ENCODE data around the gene PTGES2. TPM values are rescaled to one million over a fixed set of nuclear protein-coding genes. Genes with fewer than 3 reads are reported as not detected.

PTGES2 gene
- total and polyA plus RNA-seq, 4 donors, result 22.8 to 41.1 (median 31.5) TPM

- H3K9me3 ChIP-seq (ENCODE audit: control insufficient read depth in 4 of 4, low read length in 3 of 4), result no peaks in the 10 kb centered on the region
- H3K4me3 ChIP-seq (ENCODE audit: low read depth in 1 of 3, low read length in 3 of 3), result no peak overlapping the region
- H3K36me3 ChIP-seq (ENCODE audit: control insufficient read depth in 4 of 4, insufficient read depth in 3 of 4, low read depth in 1 of 4, low read length in 3 of 4), result peaks cover 3 to 22% (median 4%) of the 10 kb centered on the region in 4 donors
- H3K27ac ChIP-seq (ENCODE audit: low read depth in 1 of 2, low read length in 2 of 2), result no peak overlapping the region
- TF ChIP-seq TAF1 (conservative IDR thresholded peaks at IDR 0.05) (no peak), CTCF (IDR thresholded peaks at IDR 0.05; ENCODE audit: low read depth, low read length, missing input control) (no peak), ATF3 (IDR thresholded peaks at IDR 0.05) (no peak), RAD21 (IDR thresholded peaks at IDR 0.05) (no peak), REST (IDR thresholded peaks at IDR 0.05) (no peak), ZBTB33 (IDR thresholded peaks at IDR 0.05) (no peak), MAX (IDR thresholded peaks at IDR 0.05) (no peak), GABPA (IDR thresholded peaks at IDR 0.05 in 1 of 2, conservative IDR thresholded peaks at IDR 0.05 in 1 of 2) (no peak), FOXA2 (IDR thresholded peaks at IDR 0.05) (no peak), HNF4G (IDR thresholded peaks at IDR 0.05) (no peak), YY1 (IDR thresholded peaks at IDR 0.05) (no peak), JUND (IDR thresholded peaks at IDR 0.05) (no peak), HNF4A (conservative IDR thresholded peaks at IDR 0.05) (no peak), RXRA (IDR thresholded peaks at IDR 0.05) (no peak), NR2F2 (IDR thresholded peaks at IDR 0.05) (no peak), SP1 (IDR thresholded peaks at IDR 0.05) (no peak), FOXA1 (IDR thresholded peaks at IDR 0.05) (no peak), EGR1 (IDR thresholded peaks at IDR 0.05; ENCODE audit: low read depth in 2 of 2) (no peak)
- no peak for DNase-seq (ENCODE audit: low spot score)
- H3K4me1 ChIP-seq (ENCODE audit: control insufficient read depth in 4 of 4, insufficient read depth in 4 of 4, low read length in 3 of 4), result peaks cover 9 to 33% (median 23%) of the 10 kb centered on the region in 4 donors
- no peak overlapping the region for H3K9ac ChIP-seq (ENCODE audit: low read depth in 1 of 2, low read length in 2 of 2)
- 76% methylated on average over 15 of the region's 15 CpGs for WGBS
- no peaks in the 10 kb centered on the region for H3K27me3 ChIP-seq (ENCODE audit: control insufficient read depth in 4 of 4, insufficient read depth in 4 of 4, low read length in 3 of 4)
Measured at GRCh38 chr9:128118971-128119665, 8.4 kb downstream of the PTGES2 start.
